ENCODE data around the gene CGAS. TPM values are rescaled to one million over a fixed set of nuclear protein-coding genes. Genes with fewer than 3 reads are reported as not detected.

Gene CGAS
- total and polyA plus RNA-seq, 9 of the 15 experiments (the other 6 are each of a cell fraction or from before 2014, with no cell fraction given) = 0.01 to 0.32 (median 0.06) TPM; not detected in 2

DNA sequence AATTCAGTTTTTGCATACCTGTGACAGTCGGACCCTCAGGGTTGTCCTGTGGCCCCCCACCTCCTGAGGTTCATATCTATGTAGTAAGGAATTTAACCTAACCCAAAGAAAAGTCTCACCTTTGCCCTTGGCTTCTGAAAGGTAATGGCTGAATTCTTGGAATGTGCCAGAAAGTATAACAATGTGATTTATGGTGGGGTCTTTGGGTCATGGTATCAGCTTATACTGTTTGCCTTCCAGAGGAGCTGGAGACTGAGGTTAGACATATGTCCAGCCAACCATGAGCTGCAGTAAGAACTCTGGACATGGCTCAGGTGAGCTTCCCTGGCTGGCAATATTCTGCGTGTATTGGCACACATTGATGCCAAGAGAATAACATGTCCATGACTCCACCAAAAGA is 30.6 kb downstream of the CGAS start (continued):
- peak; percentile 81 for TF ChIP-seq KDM1A (IDR thresholded peaks at IDR 0.05)
- no peak for TF ChIP-seq CTBP1 (IDR thresholded peaks at IDR 0.05; ENCODE audit: borderline replicate concordance)
- TF ChIP-seq TEAD4 (IDR thresholded peaks at IDR 0.05; ENCODE audit: low read length) = peak; percentile 40
- no peak for TF ChIP-seq TEAD4 (CRISPR knock-in tag; IDR thresholded peaks at IDR 0.05; ENCODE audit: borderline replicate concordance)
- peak; percentile 71 for TF ChIP-seq STAT5A (IDR thresholded peaks at IDR 0.05; ENCODE audit: borderline replicate concordance, low read length)
- peak; percentile 72 for TF ChIP-seq PKNOX1 (IDR thresholded peaks at IDR 0.05)
- no peak for TF ChIP-seq WHSC1 (IDR thresholded peaks at IDR 0.05; ENCODE audit: low read length)

DNA sequence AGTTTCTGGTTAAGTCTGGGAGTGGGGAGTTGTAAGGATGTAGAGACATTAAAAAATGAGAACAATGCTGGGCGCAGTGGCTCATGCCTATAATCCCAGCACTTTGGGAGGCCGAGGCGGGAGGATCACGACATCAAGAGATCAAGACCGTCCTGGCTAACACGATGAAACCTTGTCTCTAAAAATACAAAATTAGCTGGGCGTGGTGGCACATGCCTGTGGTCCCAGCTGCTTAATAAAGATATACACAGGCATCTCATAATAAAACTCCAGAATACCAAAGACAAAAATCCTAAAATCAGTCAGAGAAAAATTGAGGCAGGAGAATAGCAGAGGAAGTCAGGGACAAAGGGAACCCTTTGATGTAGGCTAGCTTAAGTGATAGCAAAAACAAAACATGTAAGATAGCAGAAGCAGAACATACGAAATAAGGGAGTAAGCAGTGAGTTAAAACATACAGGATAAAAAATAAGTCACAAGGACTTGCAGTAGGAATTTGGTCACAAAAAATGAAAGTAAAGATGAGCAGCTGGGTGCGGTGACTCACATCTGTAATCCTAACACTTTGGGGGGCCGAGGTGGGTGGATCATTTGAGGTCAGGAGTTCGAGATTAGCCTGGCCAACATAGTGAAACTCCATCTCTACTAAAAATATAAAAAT is 33.9 kb downstream of the CGAS start:
- Histone ChIP-seq H3K9ac (ENCODE audit: insufficient read depth in 1 of 2, low read depth in 2 of 2, low read length in 2 of 2) (peak overlapping the region in 1 of 2 experiments; percentile 29; a peak in 1 of 4 replicates), H3K27ac (ENCODE audit: extremely low read depth, low read depth, low read length) (peak overlapping the region; percentile 43; the same call in 1 of the 3 replicates), H3K4me3 (no peak overlapping the region), H3K27me3 (ENCODE audit: control insufficient read depth in 2 of 2, insufficient read depth in 2 of 2, low read length in 2 of 2) (no peaks in the 10 kb centered on the region), H4K20me1 (replicated peaks; ENCODE audit: control insufficient read depth, insufficient read depth, low read length) (no peaks in the 10 kb centered on the region), H2AFZ (ENCODE audit: low read depth, low read length) (peak overlapping the region; percentile 89), H3K4me2 (ENCODE audit: insufficient read depth, low read length) (peak overlapping the region; percentile 63), H3K9me1 (ENCODE audit: control insufficient read depth, insufficient read depth, low read length) (no peaks in the 10 kb centered on the region), H3K36me3 (ENCODE audit: control insufficient read depth, insufficient read depth, low read length) (no peaks in the 10 kb centered on the region), H3K79me2 (ENCODE audit: control insufficient read depth, insufficient read depth, low read length) (no peaks in the 10 kb centered on the region), H3K9me3 (replicated peaks; ENCODE audit: control insufficient read depth, insufficient read depth, low read depth, low read length) (no peaks in the 10 kb centered on the region), H3K4me1 (replicated peaks in 1 of 2; ENCODE audit: control insufficient read depth in 2 of 2, insufficient read depth in 2 of 2, low read length in 2 of 2) (peaks cover 10 to 20% of the 10 kb centered on the region in 2 experiments; a peak in 4 of 5 replicates)
- ATAC-seq = no peak
- peak in 1 of 4 experiments; percentile 41 for DNase-seq (ENCODE audit: extremely low read depth in 1 of 4, low spot score in 3 of 4)
- ChIA-PET CTCF (ENCODE audit: low intra/inter-chr PET ratio) (no interaction called here), POLR2A (interaction anchor here (1.2 kb wide), 1 partner anchor 44 kb away, joined by 3 read pairs; no protein-coding TSS in a partner anchor)
- no TSS peak for BruUV-seq (replicated peaks)
- intact Hi-C loops (cut with micrococcal nuclease) (no loop called here), in situ Hi-C loops (cut with MboI) (no loop called here)
- peak; percentile 49 for FAIRE-seq
- 26% methylated on average over 11 of the region's 11 CpGs for WGBS (ENCODE audit: insufficient coverage, low coverage, missing lambda C conversion rate)
- TF ChIP-seq SMARCE1 (IDR thresholded peaks at IDR 0.05) (peak; percentile 48; the same call in 1 of the 2 replicates), FOSL1 (tag; conservative IDR thresholded peaks at IDR 0.05) (0 out of 2 replicates have a peak, but pooled peaks have one; percentile 21), EGR1 (conservative IDR thresholded peaks at IDR 0.05) (peak; percentile 70), PTTG1 (tag; IDR thresholded peaks at IDR 0.05; ENCODE audit: low read depth) (no peak), ETS2 (tag; IDR thresholded peaks at IDR 0.05; ENCODE audit: borderline replicate concordance, poor library complexity, severe bottlenecking) (no peak), RHOXF2B (CRISPR knock-in tag; conservative IDR thresholded peaks at IDR 0.05) (no peak), FOXK2 (conservative IDR thresholded peaks at IDR 0.05 in 1 of 2, IDR thresholded peaks at IDR 0.05 in 1 of 2; ENCODE audit: low read depth in 2 of 2) (peak in 1 of 2 experiments; percentile 42; a peak in 1 of 4 replicates), SPI1 (IDR thresholded peaks at IDR 0.05; ENCODE audit: borderline replicate concordance, low read depth, low read length) (peak; percentile 21; the same call in 1 of the 2 replicates), ZNF224 (CRISPR knock-in tag; IDR thresholded peaks at IDR 0.05) (no peak), JUND (IDR thresholded peaks at IDR 0.05; ENCODE audit: borderline replicate concordance, low read depth, low read length) (peak; percentile 52; the same call in 1 of the 2 replicates), JUND (tag; IDR thresholded peaks at IDR 0.05; ENCODE audit: borderline replicate concordance, low read depth, low read length) (peak; percentile 10; the same call in 1 of the 3 replicates)
- TF ChIP-seq, protein P1, sequence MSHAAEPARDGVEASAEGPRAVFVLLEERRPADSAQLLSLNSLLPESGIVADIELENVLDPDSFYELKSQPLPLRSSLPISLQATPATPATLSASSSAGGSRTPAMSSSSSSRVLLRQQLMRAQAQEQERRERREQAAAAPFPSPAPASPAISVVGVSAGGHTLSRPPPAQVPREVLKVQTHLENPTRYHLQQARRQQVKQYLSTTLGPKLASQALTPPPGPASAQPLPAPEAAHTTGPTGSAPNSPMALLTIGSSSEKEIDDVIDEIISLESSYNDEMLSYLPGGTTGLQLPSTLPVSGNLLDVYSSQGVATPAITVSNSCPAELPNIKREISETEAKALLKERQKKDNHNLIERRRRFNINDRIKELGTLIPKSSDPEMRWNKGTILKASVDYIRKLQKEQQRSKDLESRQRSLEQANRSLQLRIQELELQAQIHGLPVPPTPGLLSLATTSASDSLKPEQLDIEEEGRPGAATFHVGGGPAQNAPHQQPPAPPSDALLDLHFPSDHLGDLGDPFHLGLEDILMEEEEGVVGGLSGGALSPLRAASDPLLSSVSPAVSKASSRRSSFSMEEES (CRISPR knock-in tag; IDR thresholded peaks at IDR 0.05) = no peak

Data from K562 (cell line).